Stimulated activated CD4-positive, alpha-beta T cell treated with anti-CD3 and anti-CD28 coated beads, Interleukin-4, amount 100 ng/mL, for 1 hour (primary cell): Measurements from ENCODE around the gene NGFR.
"Not testable (repeated sequence)": the region's sequence is repeated elsewhere in the genome, so short reads cannot be mapped to it uniquely, and the experiment has no call there.

Source experiments
- DNase-seq: peaks from one replicate; pipeline ENCODE4 v3.0.0-alpha.2; 2020

Gene NGFR

GRCh38 chr17:49547566-49547965, 52.5 kb downstream of the NGFR start:
- no peak for DNase-seq

DNA sequence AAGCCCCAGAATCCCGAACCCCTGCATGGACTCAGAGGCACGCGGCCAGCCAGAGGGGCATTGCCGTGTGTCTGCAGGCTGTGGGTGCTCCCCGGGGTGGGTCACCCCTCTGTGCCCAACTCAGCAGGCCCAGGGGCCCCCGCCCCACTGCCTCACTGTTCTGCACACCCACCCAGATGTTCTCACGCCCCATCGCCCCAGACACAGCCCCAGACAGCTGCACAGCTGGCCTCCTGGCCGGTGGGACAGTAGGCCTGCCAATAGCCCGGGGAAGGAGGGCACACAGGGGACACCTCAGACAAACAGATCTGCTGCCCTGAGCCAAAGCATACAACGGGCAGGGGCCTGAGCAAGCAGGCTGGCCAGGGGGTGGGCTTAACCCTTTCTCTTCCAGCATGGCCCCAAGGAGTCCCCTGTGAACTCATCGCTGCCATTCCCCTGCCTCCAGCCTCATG, 53.0 kb downstream of the NGFR start:
- DNase-seq = no peak

GRCh38 chr17:49548506-49549310, 53.6 kb downstream of the NGFR start:
- no peak for DNase-seq

DNA sequence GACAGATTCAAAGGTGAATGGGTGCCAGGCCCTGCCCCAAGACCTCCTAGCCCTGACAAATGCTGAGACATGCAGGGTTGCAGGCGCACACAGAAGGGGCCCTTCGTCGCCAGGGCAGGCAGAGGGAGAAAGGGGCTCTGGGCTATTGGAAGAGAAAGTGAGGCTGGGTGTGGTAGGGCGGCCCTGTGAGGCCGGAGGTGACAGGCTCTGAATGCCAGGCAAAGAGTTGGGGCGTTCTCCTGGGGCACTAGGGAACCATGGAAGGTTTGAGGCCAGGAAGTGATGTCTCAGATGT, 54.2 kb downstream of the NGFR start:
- DNase-seq = no peak

- no peak for DNase-seq
These were observed 54.9 kb downstream of the NGFR start for GRCh38 chr17:49549691-49550678.

DNA sequence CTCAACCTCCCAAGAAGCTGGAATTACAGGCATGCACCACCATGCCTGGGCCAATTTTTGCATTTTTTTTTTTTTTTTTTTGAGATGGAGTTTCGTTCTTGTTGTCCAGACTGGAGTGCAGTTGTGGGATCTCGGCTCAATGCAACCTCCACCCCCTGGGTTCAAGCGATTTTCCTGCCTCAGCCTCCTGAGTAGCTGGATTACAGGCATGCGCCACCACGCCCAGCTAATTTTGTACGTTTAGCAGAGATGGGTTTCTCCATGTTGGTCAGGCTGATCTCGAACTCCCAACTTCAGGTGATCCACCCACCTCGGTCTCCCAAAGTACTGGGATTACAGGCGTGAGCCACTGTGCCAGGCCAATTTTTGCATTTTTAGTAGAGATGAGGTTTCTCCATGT, 55.7 kb downstream of the NGFR start:
- DNase-seq = not testable (repeated sequence)

- DNase-seq = no peak
These were observed 56.4 kb downstream of the NGFR start for GRCh38 chr17:49551221-49552069.

GRCh38 chr17:49552070-49552751, 57.1 kb downstream of the NGFR start:
- DNase-seq = no peak

DNA sequence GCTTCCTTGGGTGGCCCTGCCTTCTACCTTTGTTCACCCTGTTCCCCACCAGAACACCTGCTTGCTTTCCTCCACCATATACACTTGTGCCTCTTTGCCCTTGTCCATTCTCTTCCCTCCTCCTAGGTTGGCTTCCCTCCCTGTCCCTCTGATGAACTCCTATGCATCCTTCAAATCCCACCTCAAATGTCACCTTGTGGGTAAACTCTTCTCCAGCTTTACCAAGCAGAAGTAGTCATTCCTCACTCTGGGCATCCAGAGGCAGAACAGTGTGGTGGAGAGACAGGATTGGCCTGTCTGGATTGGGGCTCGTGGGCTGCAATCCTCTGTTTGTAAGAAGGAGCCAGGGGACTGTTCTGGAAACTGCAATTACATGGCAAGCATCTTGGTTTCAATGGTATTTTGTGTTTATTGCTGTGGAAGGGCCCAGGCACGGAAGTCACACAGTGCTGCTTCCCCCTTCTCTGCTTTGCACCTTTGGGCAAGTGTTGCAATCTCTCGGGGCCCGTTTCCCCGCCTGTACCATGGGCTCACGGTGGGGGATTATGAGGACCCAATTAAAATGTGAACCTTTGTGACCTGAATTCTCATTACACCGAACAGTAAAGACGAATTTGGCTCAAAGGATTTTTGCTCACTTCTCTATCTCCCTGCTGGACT, 58.7 kb downstream of the NGFR start:
- no peak for DNase-seq

GRCh38 chr17:49554694-49555494, 59.8 kb downstream of the NGFR start:
- DNase-seq = no peak

GRCh38 chr17:49555495-49556222, 60.6 kb downstream of the NGFR start:
- no peak for DNase-seq

GRCh38 chr17:49556223-49556943, 61.3 kb downstream of the NGFR start:
- DNase-seq = peak; percentile 85

DNA sequence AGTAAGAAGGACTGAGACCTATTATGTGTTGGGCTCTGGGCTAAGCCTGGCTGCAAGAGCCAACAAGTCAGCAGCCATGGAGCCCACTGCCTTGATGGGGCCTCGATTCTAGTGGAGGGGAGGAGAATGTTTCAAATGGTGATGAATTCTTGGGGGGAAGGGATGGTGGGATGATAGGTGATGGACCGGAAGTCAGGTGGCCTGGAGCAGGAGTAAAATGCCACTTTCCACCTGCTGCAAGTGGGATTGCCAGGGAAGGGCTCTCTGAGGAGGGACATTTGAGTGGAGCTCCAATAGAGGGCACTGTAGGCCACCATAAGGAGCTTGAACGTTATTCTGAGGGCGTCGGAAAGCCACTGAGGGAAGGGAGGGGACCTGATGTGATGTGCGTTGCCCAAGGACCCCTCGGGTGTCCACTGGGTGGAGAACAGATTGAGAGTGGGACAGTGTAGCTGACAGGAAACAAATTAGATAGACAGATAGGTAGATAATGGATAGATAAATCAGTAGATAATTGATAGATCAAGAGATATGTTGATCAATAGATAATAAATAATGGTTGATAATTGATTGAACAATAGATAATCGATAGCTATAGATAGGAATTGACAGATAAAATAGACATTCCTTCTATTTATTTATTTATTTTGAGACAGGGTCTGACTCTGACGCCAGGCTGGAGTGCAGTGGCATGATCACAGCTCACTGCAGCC, 62.4 kb downstream of the NGFR start:
- peak; percentile 19 for DNase-seq
